Measurements from ENCODE around the gene MEF2D.

The MEF2D gene

GRCh38 chr1:156486421-156487344, 13.9 kb downstream of the MEF2D start:
- H3K4me3 ChIP-seq (ENCODE audit: control insufficient read depth, low read depth, low read length) = no peak overlapping the region
- no peak for TF ChIP-seq CTCF (IDR thresholded peaks at IDR 0.05; ENCODE audit: control insufficient read depth, insufficient read depth, low read depth, low read length, missing control alignments)
- no peak for DNase-seq (ENCODE audit: low read depth)

GRCh38 chr1:156485984-156486383, 14.6 kb downstream of the MEF2D start:
- no peak for DNase-seq (ENCODE audit: low read depth)
- TF ChIP-seq CTCF (IDR thresholded peaks at IDR 0.05; ENCODE audit: control insufficient read depth, insufficient read depth, low read depth, low read length, missing control alignments) = no peak
- H3K4me3 ChIP-seq (ENCODE audit: control insufficient read depth, low read depth, low read length) = no peak overlapping the region

- DNase-seq (ENCODE audit: low read depth) = no peak
- no peak overlapping the region for H3K4me3 ChIP-seq (ENCODE audit: control insufficient read depth, low read depth, low read length)
- TF ChIP-seq CTCF (IDR thresholded peaks at IDR 0.05; ENCODE audit: control insufficient read depth, insufficient read depth, low read depth, low read length, missing control alignments) = no peak
Observed at GRCh38 chr1:156484480-156485058, 16.0 kb downstream of the MEF2D start.

- no peak for DNase-seq (ENCODE audit: low read depth)
- H3K4me3 ChIP-seq (ENCODE audit: control insufficient read depth, low read depth, low read length) = no peak overlapping the region
- TF ChIP-seq CTCF (IDR thresholded peaks at IDR 0.05; ENCODE audit: control insufficient read depth, insufficient read depth, low read depth, low read length, missing control alignments) = no peak
Observed at GRCh38 chr1:156483397-156483796, 17.2 kb downstream of the MEF2D start.

GRCh38 chr1:156482276-156482675, 18.3 kb downstream of the MEF2D start:
- no peak overlapping the region for H3K4me3 ChIP-seq (ENCODE audit: control insufficient read depth, low read depth, low read length)
- TF ChIP-seq CTCF (IDR thresholded peaks at IDR 0.05; ENCODE audit: control insufficient read depth, insufficient read depth, low read depth, low read length, missing control alignments) = no peak
- no peak for DNase-seq (ENCODE audit: low read depth)

GRCh38 chr1:156481527-156481926, 19.0 kb downstream of the MEF2D start:
- H3K4me3 ChIP-seq (ENCODE audit: control insufficient read depth, low read depth, low read length) = no peak overlapping the region
- no peak for TF ChIP-seq CTCF (IDR thresholded peaks at IDR 0.05; ENCODE audit: control insufficient read depth, insufficient read depth, low read depth, low read length, missing control alignments)
- DNase-seq (ENCODE audit: low read depth) = no peak
